HG03521 (cell line): ENCODE measurements around the gene HDLBP.
"Not testable (repeated sequence)": the region's sequence is repeated elsewhere in the genome, so short reads cannot be mapped to it uniquely, and the experiment has no call there.

ENCODE experiments used
- ATAC-seq: cut with Tn5 transposase; IDR thresholded peaks from one replicate; pipeline ENCODE4 v1.9.1; 2021; ENCODE audit warnings: mild to moderate bottlenecking, moderate library complexity; ENCODE audit not compliant: unreplicated experiment

HDLBP gene

GRCh38 chr2:241330616-241330981 lies 15.1 kb upstream of the HDLBP start:
- ATAC-seq: no peak

GRCh38 chr2:241329669-241330615 lies 14.5 kb upstream of the HDLBP start:
- no peak for ATAC-seq

- ATAC-seq: no peak
These were observed 9.8 kb upstream of the HDLBP start for GRCh38 chr2:241325257-241325656.

- no peak for ATAC-seq
These were observed 9.3 kb upstream of the HDLBP start for GRCh38 chr2:241324775-241325174.

DNA sequence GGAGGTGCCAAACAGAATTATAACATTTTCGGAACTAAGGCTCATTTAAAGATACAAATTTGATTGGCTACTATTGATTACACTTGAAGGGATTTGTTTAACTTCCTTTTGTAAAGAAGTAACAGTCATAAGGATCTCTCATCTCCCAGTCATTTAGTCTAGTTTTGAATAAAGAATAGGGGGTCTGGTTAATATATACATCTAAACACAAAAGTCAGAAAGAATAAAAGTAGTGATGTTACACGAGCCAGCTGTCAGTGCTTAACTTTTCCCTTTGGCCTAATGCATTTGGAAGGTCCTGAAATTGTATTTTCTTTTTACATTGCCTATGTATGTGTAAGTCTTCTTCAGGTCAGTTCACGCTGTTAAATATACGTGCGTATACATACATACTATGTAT lies 8.3 kb upstream of the HDLBP start:
- ATAC-seq: no peak

- ATAC-seq: no peak
These were observed 6.4 kb upstream of the HDLBP start for GRCh38 chr2:241321886-241322285.

DNA sequence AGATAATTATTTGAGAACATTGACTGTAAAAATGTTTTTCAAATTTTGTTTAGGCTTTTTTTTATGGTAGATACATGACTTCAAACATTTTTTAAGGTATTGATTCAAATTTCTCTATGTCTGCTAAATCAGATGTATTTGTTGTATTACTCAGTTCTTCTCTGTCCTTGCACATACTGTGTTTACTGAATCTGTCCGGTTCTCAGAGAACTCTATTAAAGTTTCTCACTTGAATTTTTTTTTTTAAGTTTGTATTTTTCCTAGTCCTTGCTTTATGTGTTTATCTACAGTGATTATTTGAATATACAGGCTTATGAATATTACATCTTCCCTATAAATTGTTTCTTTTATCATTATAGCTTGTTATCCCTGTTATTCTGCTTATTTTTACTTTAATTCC lies 5.6 kb upstream of the HDLBP start:
- no peak for ATAC-seq

GRCh38 chr2:241320394-241320793 lies 4.9 kb upstream of the HDLBP start:
- ATAC-seq: no peak

DNA sequence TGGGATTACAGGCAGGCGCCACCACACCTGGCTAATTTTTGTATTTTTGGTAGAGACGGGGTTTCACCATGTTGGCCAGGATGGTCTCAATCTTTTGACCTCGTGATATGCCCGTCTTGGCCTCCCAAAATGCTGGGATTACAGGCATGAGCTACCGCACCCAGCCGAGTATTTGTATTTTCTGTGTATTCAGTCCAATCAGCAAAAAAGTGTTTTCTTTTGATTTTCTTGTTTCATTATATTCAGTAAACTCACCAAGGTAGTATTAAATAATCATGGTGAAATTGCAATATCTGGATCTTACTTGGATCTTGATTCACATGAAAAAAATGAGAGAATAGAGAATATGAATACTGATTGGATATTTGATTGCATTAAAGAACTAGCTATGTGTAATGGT lies 3.4 kb upstream of the HDLBP start:
- ATAC-seq: not testable (repeated sequence)

- ATAC-seq: no peak
These were observed 1.9 kb upstream of the HDLBP start for GRCh38 chr2:241317391-241317790.

- ATAC-seq: no peak
These were observed 1.4 kb upstream of the HDLBP start for GRCh38 chr2:241316825-241317224.

GRCh38 chr2:241315879-241316631 lies 583 bp upstream of the HDLBP start, which contains the start of gene SEPTIN2:
Gene SEPTIN2, plus strand, starts transcription at chr2:241315925. Its CDS starts 8,308 bp downstream, at chr2:241324233.
- peak; percentile 32 for ATAC-seq

- ATAC-seq: no peak
These were observed 1.0 kb downstream of the HDLBP start for GRCh38 chr2:241314226-241315092.

DNA sequence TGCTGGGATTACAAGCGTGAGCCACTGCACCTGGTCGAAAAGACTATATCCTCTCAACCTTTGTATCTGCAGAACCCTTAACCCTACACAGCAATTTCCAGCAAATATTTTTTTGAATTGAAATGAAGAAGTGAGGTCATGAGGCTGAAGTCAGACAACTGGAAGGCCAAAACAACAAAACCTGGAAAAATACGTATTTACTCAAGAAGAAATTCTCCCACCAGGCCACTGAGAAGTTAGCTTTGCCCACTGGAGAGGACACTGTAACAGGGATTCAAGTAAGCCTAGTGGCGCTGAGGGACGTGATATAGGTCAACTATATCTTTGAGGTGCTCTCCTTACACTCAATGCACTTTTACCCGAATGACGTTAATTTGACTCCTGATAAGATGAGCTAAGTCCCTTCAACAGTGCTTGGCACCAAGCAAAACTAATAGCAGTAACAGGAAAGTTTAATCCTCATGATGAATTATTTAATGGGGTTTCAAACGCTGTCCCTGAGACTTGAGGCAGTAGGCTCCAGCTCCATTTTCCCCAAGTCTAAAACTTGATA lies 1.9 kb downstream of the HDLBP start:
- no peak for ATAC-seq

- ATAC-seq: no peak
These were observed 3.4 kb downstream of the HDLBP start for GRCh38 chr2:241312082-241312481.

- ATAC-seq: no peak
These were observed 4.4 kb downstream of the HDLBP start for GRCh38 chr2:241310917-241311566.

- ATAC-seq: peak; percentile 22
These were observed 5.8 kb downstream of the HDLBP start for GRCh38 chr2:241309684-241310117.

- ATAC-seq: no peak
These were observed 6.5 kb downstream of the HDLBP start for GRCh38 chr2:241308832-241309500.

DNA sequence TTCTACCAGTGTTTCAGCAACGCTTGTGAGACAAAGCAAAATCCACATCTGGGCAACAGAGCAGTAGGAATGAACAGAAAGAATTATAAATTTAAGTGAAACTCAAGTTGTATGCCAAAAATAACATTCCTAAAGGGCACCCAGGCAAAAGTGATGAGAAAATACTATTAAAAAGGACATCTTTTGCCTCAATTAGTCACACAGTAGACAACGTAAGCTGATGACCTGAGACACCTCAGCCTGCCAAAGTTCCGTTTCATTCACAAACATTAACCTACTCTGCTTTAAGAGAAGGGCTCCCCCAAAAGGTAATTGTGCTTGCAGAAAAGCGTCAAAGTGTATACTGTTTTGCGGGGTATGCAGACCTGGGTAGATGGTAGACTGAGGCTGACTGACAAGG lies 7.2 kb downstream of the HDLBP start:
- ATAC-seq: no peak

GRCh38 chr2:241307055-241307454 lies 8.4 kb downstream of the HDLBP start:
- no peak for ATAC-seq
